Prostate gland (tissue), 2 donors: Measurements from ENCODE around the gene ABCF2. TPM values are rescaled to one million over a fixed set of nuclear protein-coding genes. Genes with fewer than 3 reads are reported as not detected.

Experiments
- DNase-seq: peaks from one replicate; pipeline ENCODE4 v3.0.0-alpha.2; 2019; ENCODE audit warnings: low spot score
- H3K27ac ChIP-seq, 2 donors: fragments of 200-600 bp; sonication (generic); 2 replicates each; pipeline ENCODE4 v1.5.1; 2017 to 2019
- H3K27me3 ChIP-seq: fragments of 200-600 bp; sonication (generic); replicated peaks from 2 replicates; pipeline ENCODE4 v1.5.1; 2019; ENCODE audit not compliant: insufficient read depth
- H3K36me3 ChIP-seq, 2 donors: fragments of 200-600 bp; sonication (generic); 1 replicate in 1 of 2; 2 replicates in 1 of 2; pipeline versions ENCODE4 v1.5.1 to v1.8.1; 2017 to 2019
- H3K4me1 ChIP-seq: fragments of 200-600 bp; sonication (generic); replicated peaks from 2 replicates; pipeline ENCODE4 v1.5.1; 2019
- H3K4me3 ChIP-seq, 2 donors: fragments of 200-600 bp; sonication (generic); 2 replicates each; pipeline ENCODE4 v1.5.1; 2017 to 2019
- H3K9me3 ChIP-seq: fragments of 200-600 bp; sonication (generic); 2 replicates; pipeline ENCODE4 v1.5.1; 2017
- POLR2A ChIP-seq: fragments of 450-650 bp; IDR thresholded peaks from one replicate; pipeline ENCODE4 v1.6.1; 2016; ENCODE audit warnings: antibody characterized with exemption, mild to moderate bottlenecking
- POLR2AphosphoS5 ChIP-seq: sonication (generic); formaldehyde crosslinking; IDR thresholded peaks from one replicate; pipeline ENCODE4 v1.6.1; 2017; ENCODE audit warnings: antibody characterized with exemption
- WGBS: methylation state at CpG from one replicate; pipeline ENCODE4 v1.1.5; 2018; 5-methylcytosine and 5-hydroxymethylcytosine counted together
- intact Hi-C: fragments of 100-400 bp; cut with DNase I; formaldehyde crosslinking; loops from one replicate; pipeline ENCODE4 v1.14.2; 2022
- total RNA-seq, 2 donors: library from RNA; depleted of rRNA; stranded (reverse); fragments of >200 nt; gene quantifications; one replicate each; pipeline ENCODE4 v1.1.0, GENCODE V29; 2016
- TF ChIP-seq, protein P1 (sequence below), 4 experiments: fragments of 200-600 bp in 2 of 4; fragments of 450-650 bp in 2 of 4; sonication (generic) in 2 of 4; IDR thresholded peaks; 1 replicate in 3 of 4; 2 replicates in 1 of 4; pipeline ENCODE4 v1.5.1; 2016 to 2019; ENCODE audit warnings: antibody characterized with exemption in 4 of 4, mild to moderate bottlenecking in 2 of 4, moderate library complexity in 2 of 4

The ABCF2 gene
- total RNA-seq, 2 donors from 2014 or later = 23.3 to 33.3 TPM

DNA sequence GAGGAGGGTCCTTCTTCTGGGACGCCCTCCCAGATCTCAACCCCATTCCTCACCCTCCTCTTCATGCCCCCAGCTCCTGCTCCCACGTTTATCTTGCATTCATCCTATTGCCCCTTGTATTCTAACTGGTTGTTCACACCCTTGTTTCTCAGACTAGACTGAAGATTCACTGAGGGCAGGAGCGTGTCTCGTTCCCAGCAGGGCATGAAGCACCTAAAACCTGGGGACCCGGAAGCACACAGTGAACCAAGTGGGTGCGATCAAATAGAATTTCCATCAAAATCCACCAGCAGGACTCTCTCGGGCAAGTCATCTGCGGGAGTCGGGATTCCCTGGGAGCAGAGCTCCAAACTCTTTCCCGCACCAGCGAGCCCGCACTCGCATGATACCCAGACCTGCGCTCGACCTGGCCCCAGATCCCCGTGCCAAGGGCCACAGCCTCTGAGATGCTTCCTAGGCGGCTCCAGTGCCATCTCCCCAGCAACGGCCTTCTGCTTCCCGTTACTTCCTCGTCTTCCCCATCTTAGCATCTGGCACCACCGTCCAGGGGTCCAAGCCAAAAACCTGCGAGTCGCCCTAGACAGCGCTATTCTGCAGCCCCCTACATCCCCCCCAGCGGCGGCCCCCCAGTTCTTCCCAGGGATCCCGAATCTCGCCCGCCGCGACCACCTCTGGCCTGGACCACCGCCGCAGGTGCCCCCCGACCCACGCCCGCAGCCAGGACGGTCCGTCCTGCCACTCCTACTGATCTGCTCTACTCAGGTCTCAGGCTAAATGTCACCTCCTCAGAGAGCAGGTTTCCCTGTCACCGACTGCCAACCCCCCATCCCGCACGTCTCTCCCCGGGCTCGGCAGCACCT lies 53.4 kb downstream of the ABCF2 start:
- Histone ChIP-seq H3K4me1 (no peaks in the 10 kb centered on the region), H3K27me3 (no peaks in the 10 kb centered on the region), H3K36me3 (no peaks in the 10 kb centered on the region), H3K9me3 (no peaks in the 10 kb centered on the region), H3K4me3 (no peak overlapping the region), H3K27ac (no peak overlapping the region)
- TF ChIP-seq, protein P1, sequence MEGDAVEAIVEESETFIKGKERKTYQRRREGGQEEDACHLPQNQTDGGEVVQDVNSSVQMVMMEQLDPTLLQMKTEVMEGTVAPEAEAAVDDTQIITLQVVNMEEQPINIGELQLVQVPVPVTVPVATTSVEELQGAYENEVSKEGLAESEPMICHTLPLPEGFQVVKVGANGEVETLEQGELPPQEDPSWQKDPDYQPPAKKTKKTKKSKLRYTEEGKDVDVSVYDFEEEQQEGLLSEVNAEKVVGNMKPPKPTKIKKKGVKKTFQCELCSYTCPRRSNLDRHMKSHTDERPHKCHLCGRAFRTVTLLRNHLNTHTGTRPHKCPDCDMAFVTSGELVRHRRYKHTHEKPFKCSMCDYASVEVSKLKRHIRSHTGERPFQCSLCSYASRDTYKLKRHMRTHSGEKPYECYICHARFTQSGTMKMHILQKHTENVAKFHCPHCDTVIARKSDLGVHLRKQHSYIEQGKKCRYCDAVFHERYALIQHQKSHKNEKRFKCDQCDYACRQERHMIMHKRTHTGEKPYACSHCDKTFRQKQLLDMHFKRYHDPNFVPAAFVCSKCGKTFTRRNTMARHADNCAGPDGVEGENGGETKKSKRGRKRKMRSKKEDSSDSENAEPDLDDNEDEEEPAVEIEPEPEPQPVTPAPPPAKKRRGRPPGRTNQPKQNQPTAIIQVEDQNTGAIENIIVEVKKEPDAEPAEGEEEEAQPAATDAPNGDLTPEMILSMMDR (IDR thresholded peaks at IDR 0.05) = no peak
- no peak for TF ChIP-seq POLR2A
- TF ChIP-seq POLR2AphosphoS5 = no peak
- no peak for DNase-seq
- intact Hi-C loops = loop anchor here (2.0 kb wide), 1 partner anchor 49 kb away; no protein-coding TSS in a partner anchor
- 83% methylated on average over 43 of the region's 43 CpGs for WGBS

- Histone ChIP-seq H3K4me3 (no peak overlapping the region), H3K27me3 (no peaks in the 10 kb centered on the region), H3K27ac (no peak overlapping the region), H3K36me3 (no peaks in the 10 kb centered on the region), H3K4me1 (no peaks in the 10 kb centered on the region), H3K9me3 (no peaks in the 10 kb centered on the region)
- peak; percentile 63 for DNase-seq
- 20% methylated on average over 42 of the region's 42 CpGs for WGBS
- peak; percentile 24 for TF ChIP-seq POLR2A
- TF ChIP-seq, protein P1 (IDR thresholded peaks at IDR 0.05) = peak; percentile 100
- TF ChIP-seq POLR2AphosphoS5 = peak; percentile 82
- intact Hi-C loops = loop anchor here (2.0 kb wide), 1 partner anchor 48 kb away; no protein-coding TSS in a partner anchor
Observed at GRCh38 chr7:151172273-151173141, 54.5 kb downstream of the ABCF2 start.

- Histone ChIP-seq H3K9me3 (no peaks in the 10 kb centered on the region), H3K4me3 (no peak overlapping the region), H3K36me3 (no peaks in the 10 kb centered on the region), H3K27me3 (no peaks in the 10 kb centered on the region), H3K27ac (no peak overlapping the region), H3K4me1 (no peaks in the 10 kb centered on the region)
- WGBS = 51% methylated on average over 10 of the region's 10 CpGs
- intact Hi-C loops = no loop called here
- TF ChIP-seq POLR2AphosphoS5 (no peak), POLR2A (no peak)
- TF ChIP-seq, protein P1 (IDR thresholded peaks at IDR 0.05) = no peak
- no peak for DNase-seq
Observed at GRCh38 chr7:151168787-151169162, 58.2 kb downstream of the ABCF2 start.

DNA sequence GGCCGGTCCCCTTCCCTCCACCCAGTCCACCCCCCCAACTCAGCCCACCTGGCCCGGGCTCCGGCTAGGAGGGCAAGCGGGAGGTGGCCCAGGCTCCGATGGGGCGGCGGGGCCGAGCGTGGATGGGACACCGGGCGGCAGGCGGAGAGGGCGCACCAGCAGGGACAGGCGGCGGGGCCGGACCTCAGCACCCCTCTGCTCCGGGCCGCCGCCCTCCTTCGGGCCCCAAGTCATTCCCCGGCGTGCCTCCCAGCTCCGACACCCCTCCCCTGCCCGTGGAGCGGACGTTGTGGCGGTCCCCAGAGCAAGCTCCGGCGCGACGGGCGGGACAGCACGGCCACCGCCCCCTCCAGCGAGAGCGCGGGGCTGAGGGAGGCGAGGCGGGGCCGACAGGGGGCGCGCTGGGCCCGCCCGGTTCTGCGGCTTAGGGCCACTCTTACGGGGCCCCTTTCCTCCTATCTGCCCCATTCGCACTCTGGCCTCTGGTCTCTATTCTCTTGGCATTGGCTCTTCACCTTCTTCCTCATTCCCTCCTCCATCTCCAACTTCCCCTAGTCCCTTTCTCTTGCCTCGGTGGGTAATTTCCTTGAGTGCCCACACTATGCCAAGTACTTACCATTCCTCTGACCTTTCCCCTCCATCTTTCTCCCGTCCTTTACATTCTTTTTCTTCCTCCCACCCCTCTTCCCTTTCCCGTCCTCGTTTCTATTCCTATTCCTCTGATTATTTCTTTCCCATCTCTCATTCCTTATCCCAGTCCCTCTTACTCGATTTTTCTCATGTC lies 58.8 kb downstream of the ABCF2 start:
- Histone ChIP-seq H3K36me3 (no peaks in the 10 kb centered on the region), H3K9me3 (no peaks in the 10 kb centered on the region), H3K27me3 (no peaks in the 10 kb centered on the region), H3K4me3 (peak overlapping the region; percentile 24 to 38), H3K27ac (no peak overlapping the region), H3K4me1 (no peaks in the 10 kb centered on the region)
- intact Hi-C loops = no loop called here
- no peak for TF ChIP-seq POLR2A
- TF ChIP-seq, protein P1 (IDR thresholded peaks at IDR 0.05) = peak; percentile 27 to 52 (median 36)
- WGBS = 3% methylated on average over 49 of the region's 52 CpGs
- DNase-seq = no peak
